Measurements from ENCODE around the gene SHQ1. TPM values are rescaled to one million over a fixed set of nuclear protein-coding genes. Genes with fewer than 3 reads are reported as not detected.
A peak's percentile ranks its signal among the peaks of the same experiment; 100 is the strongest.

SHQ1 gene
- total RNA-seq, result 10 to 100 TPM; 21.5 to 22.0 TPM
- long read RNA-seq, transcript SHQ1-201 (11 exons, 2,879 nt), result major isoform, 26 of 30 reads
- long read RNA-seq, partial matches to known transcripts, result 2 of 30 reads
- long read RNA-seq, other reads (novel, unspliced or antisense), result 2 of 30 reads

GRCh38 chr3:72847751-72848702, at the start of gene SHQ1:
Gene SHQ1 (minus strand): TSS chr3:72848445. CDS start chr3:72848340, 105 bp downstream.
- peak; percentile 96 to 99 for DNase-seq
- ATAC-seq, result peak; percentile 97
- intact Hi-C loops (cut with DNase I, micrococcal nuclease), result loop anchor here in 1 of 2 donors (10.0 kb wide), 1 partner anchor 207 kb away; no protein-coding TSS in a partner anchor

DNA sequence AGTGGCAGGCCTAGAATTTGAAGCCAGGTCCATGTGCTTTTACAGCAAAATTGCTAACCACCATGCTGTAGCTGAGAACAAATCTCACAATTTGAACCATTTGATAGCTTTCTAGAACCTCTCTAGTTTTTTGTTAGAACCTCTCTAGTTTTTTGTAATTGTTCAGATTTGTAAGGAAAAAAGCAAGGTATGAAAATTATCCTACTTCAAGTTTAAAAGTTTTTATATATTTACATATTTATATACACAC, 49.4 kb upstream of the SHQ1 start:
- DNase-seq (no peak), ATAC-seq (no peak)
- intact Hi-C loops (cut with DNase I, micrococcal nuclease), result no loop called here

- peak; percentile 82 for ATAC-seq
- intact Hi-C loops (cut with DNase I, micrococcal nuclease), result no loop called here
- DNase-seq, result no peak
Observed at GRCh38 chr3:72896996-72897757, 48.9 kb upstream of the SHQ1 start.

- intact Hi-C loops (cut with DNase I, micrococcal nuclease), result no loop called here
- DNase-seq, result no peak
- no peak for ATAC-seq
Observed at GRCh38 chr3:72894976-72895552, 46.8 kb upstream of the SHQ1 start.

DNA sequence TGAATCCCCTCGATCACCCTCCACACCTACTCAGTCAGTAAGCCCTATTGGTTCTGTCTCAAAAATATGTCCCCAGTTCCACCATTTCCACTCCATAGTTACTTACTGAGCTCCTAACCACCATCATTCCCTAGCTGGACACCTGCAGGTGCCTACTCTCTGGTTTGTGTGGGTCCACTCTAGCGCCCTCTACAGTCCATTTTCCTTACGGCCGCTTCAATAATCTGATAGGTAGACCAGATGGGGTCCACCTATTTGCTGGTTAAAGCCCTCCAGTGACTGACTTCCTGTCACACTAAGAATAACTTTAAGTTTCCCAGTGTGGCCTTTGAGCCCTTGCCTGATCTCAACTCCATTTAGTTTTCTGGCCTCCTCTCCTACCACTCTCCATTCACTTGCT, 44.6 kb upstream of the SHQ1 start:
- DNase-seq (no peak), ATAC-seq (no peak)
- intact Hi-C loops (cut with DNase I, micrococcal nuclease), result no loop called here

- DNase-seq (peak in 1 of 2 donors; percentile 11), ATAC-seq (no peak)
- intact Hi-C loops (cut with DNase I, micrococcal nuclease), result no loop called here
Observed at GRCh38 chr3:72892081-72892775, 44.0 kb upstream of the SHQ1 start.

- intact Hi-C loops (cut with DNase I, micrococcal nuclease), result no loop called here
- DNase-seq, result peak; percentile 21 to 40
Observed at GRCh38 chr3:72891053-72891855, 43.0 kb upstream of the SHQ1 start.

DNA sequence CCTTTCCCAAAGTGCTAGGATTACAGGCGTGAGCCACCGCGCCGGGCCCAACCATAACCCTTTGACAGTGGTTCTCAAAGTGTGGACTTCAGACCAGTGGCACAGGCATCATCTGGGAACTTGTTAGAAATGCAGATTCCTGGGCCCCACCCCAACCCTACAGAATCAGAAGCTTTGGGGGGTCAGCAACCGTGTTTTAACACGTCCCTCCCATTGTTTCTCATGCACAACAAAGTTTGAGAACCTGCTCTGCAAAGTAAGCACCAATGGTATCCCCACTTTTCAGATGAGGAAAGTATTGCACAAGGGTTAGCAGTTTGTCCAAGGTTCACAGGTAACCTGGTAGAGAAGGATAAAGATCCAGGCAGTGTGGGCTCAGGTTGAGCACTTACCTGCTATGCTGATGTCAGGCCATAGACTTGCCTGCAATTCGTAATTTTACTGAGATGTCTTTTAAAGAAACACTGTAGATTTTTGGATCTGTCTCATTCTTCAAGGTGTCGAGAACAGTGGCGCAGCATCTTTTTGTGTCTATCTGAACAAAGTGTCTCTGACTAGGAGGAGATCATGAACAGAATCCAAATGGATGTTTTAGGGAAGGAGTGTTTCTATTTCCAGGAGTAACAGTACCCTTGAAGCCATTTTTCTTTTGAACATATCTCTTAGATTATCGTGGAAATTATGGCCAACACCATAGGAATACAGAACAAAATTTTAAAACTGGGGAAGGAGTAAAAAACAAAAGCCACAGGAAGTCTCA, 42.1 kb upstream of the SHQ1 start:
- intact Hi-C loops (cut with DNase I, micrococcal nuclease), result no loop called here
- ATAC-seq, result no peak
- no peak for DNase-seq

More at GRCh38 chr3:72891053-72891855, 43.0 kb upstream of the SHQ1 start:
- ATAC-seq, result peak; percentile 26

- no peak for ATAC-seq
- no peak for DNase-seq
- intact Hi-C loops (cut with DNase I, micrococcal nuclease), result no loop called here
Observed at GRCh38 chr3:72889310-72890165, 41.3 kb upstream of the SHQ1 start.

DNA sequence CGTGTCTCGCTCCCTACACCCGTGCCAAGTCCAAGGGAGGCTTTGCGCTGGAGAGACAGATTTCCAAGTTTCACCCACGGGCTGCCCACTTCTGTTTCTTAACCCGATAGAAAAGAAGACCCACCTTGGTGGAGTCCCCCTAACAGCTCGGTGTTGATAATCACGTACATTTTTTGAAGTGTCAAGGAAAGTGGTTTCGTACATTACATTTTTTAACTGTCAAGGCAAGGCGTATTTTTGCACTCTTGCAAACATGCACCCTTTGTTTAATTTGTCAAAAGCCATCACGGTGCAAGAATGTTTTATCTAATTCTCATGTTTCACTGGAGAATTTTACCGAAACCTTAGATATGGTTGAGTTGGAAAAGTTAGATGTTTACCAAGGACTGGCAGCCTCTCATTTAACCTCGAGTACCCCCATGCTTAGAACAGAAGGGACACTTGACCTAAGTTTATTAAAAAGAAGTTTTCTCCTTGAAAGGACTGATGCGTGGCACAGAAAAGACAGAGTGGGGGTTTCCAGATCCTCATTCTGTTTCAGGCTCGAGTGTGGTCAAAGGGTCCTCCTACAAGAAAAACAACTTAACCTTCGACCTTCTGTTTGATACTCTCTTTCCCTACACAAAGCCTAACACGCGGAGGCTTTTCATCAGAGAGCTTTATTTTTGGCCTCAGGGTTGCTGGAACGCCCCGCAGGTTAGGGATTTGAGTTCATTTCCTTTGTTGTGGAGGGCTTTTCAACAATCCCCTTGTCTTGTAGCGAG, 40.5 kb upstream of the SHQ1 start:
- ATAC-seq, result no peak

GRCh38 chr3:72887705-72888545, 39.7 kb upstream of the SHQ1 start, which contains the start of gene GXYLT2:
Gene GXYLT2 (plus strand): TSS chr3:72888046. CDS start chr3:72888234, 188 bp downstream.
- ATAC-seq, result peak; percentile 84
- peak; percentile 61 to 75 for DNase-seq
- intact Hi-C loops (cut with DNase I, micrococcal nuclease), result no loop called here

More for the DNA sequence above, 40.5 kb upstream of the SHQ1 start:
- no peak for DNase-seq
- intact Hi-C loops (cut with DNase I, micrococcal nuclease), result no loop called here

- DNase-seq (no peak), ATAC-seq (peak; percentile 27)
- intact Hi-C loops (cut with DNase I, micrococcal nuclease), result no loop called here
Observed at GRCh38 chr3:72887343-72887704, 39.1 kb upstream of the SHQ1 start.

DNA sequence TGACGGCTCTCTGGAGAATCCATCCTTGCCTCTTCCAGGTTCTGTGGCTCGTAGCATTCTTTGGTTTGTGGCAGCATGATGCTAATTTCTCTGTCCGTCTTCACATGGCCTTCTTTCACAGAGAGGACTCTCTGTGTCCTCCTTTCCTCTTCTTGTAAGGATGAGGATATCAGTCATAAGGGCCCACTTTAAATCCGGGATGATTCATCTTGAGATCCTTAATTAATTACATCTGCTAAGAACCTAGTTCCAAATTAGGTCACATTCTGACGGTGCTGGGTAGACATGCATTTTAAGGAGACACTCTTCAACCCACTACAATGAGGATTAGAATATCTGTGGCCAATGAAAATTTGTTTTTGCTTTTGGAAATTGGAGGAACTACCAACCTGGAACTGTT, 23.9 kb upstream of the SHQ1 start:
- intact Hi-C loops (cut with DNase I, micrococcal nuclease), result no loop called here
- DNase-seq, result no peak

DNA sequence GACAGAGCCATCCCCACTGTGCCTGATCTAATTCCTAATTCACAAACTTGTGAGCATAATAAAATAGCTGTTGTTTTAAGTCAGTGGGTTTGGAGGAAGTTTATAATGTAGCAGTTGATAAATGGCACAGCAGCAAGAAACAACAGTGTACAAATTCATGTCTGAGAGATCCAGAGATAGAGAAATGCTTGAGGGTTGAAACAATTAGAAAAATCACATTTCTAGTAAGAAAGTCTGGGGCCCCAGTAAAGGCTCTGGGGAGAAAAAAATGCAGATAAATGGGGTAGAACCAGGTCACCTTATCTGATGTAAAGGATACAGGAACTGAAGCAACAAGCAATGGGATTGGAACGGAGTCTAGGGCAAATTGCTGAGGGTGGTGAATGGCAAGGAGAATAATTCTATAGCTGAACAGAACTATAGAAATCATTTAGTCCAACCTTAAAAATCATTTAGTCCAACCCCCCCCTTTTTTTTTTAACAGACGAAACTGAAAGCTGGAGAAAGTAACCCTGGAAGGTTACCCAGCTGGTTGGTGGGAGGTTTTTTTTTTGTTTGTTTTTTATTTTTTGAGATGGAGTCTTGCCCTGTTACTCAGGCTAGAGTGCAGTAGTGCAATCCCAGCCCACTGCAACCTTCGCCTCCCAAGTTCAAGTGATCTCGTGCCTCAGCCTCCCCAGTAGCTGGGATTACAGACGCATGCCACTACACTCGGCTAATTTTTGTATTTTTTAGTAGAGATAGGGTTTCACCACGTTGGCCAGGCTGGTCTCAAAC, 14.3 kb upstream of the SHQ1 start:
- intact Hi-C loops (cut with DNase I, micrococcal nuclease), result no loop called here
- DNase-seq (no peak), ATAC-seq (no peak)

More for the DNA sequence above, 23.9 kb upstream of the SHQ1 start:
- no peak for ATAC-seq
